ENCODE data around the gene UMAD1. TPM values are rescaled to one million over a fixed set of nuclear protein-coding genes. Genes with fewer than 3 reads are reported as not detected.
A peak's percentile ranks its signal among the peaks of the same experiment; 100 is the strongest.

The UMAD1 gene
- polyA plus RNA-seq, 3 donors from 2014 or later = 16.9 to 21.8 (median 17.2) TPM

DNA sequence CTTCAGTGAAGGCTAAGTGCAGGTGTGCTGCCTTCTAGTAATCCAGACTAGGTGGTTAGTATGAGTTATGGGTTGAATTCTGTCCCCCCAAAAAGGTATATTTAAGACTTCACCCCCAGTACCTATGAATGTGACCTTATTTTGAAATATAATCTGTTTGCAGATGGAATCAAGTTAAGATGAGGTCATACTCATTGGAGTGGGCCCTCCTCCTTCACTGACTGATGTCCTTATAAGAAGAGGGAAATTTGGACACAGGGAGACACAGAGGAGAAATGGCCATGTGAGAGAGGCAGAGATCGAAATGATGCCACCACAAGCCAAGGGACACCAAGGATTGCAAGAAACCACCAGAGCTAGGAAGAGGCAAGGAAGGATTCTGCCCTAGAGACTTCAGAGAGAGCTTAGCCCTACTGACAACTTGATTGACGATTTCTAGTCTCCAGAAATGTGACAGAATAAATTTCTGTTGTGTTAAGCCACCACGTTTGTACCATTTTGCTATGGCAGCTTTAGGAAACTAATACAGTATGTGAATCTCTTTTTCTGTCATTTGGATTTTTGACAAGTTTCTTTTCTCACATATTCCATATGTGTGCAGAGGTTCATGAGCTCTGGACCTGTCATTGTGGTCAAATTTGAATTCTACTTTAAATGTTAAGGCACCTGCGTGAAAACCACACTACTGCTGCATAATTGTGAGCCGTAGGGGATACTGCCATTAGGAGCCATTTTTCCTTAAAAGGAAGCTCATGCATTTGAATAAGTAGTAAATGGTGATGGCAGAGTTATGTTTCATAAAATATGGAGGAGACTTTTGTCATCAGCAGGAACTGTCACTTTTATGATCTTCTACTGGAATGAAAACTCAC is 80.4 kb downstream of the UMAD1 start:
- Mint-ChIP-seq H3K4me3 (no peak overlapping the region), H3K27ac (peak overlapping the region in 2 of 6 donors; percentile 37 to 71), H3K36me3 (peaks cover 0 to 3% (median 3%) of the 10 kb centered on the region in 3 donors), H3K27me3 (ENCODE audit: low read depth in 3 of 3) (no peaks in the 10 kb centered on the region), H3K9me3 (no peaks in the 10 kb centered on the region), H3K4me1 (peaks cover 0 to 12% of the 10 kb centered on the region in 2 donors)
- no peak for DNase-seq

- no peaks in the 10 kb centered on the region for H3K9me3 Mint-ChIP-seq
- no peaks in the 10 kb centered on the region for H3K4me1 Mint-ChIP-seq
- no peak for DNase-seq
- no peaks in the 10 kb centered on the region for H3K36me3 Mint-ChIP-seq
- no peak overlapping the region for H3K4me3 Mint-ChIP-seq
- no peak overlapping the region for H3K27ac Mint-ChIP-seq
- peaks cover 0 to 3% (median 0%) of the 10 kb centered on the region in 3 donors for H3K27me3 Mint-ChIP-seq (ENCODE audit: low read depth in 3 of 3)
Measured at GRCh38 chr7:7731732-7732131, 91.2 kb downstream of the UMAD1 start.

GRCh38 chr7:7732621-7733281 is 92.2 kb downstream of the UMAD1 start:
- Mint-ChIP-seq H3K9me3 (no peaks in the 10 kb centered on the region), H3K27me3 (ENCODE audit: low read depth in 3 of 3) (peaks cover 0 to 3% (median 0%) of the 10 kb centered on the region in 3 donors), H3K4me1 (no peaks in the 10 kb centered on the region), H3K4me3 (no peak overlapping the region), H3K36me3 (no peaks in the 10 kb centered on the region), H3K27ac (no peak overlapping the region)
- no peak for DNase-seq

- no peaks in the 10 kb centered on the region for H3K36me3 Mint-ChIP-seq
- H3K4me1 Mint-ChIP-seq = peaks cover 19 to 25% of the 10 kb centered on the region in 2 donors
- H3K27me3 Mint-ChIP-seq (ENCODE audit: low read depth in 3 of 3) = no peaks in the 10 kb centered on the region
- no peak overlapping the region for H3K4me3 Mint-ChIP-seq
- H3K9me3 Mint-ChIP-seq = no peaks in the 10 kb centered on the region
- DNase-seq = no peak
- H3K27ac Mint-ChIP-seq = no peak overlapping the region
Measured at GRCh38 chr7:7736671-7737070, 96.1 kb downstream of the UMAD1 start.

GRCh38 chr7:7737674-7738073 is 97.1 kb downstream of the UMAD1 start:
- no peak overlapping the region for H3K27ac Mint-ChIP-seq
- DNase-seq = no peak
- no peaks in the 10 kb centered on the region for H3K9me3 Mint-ChIP-seq
- H3K36me3 Mint-ChIP-seq = peaks cover 0 to 6% (median 0%) of the 10 kb centered on the region in 3 donors
- peaks cover 19 to 25% of the 10 kb centered on the region in 2 donors for H3K4me1 Mint-ChIP-seq
- no peak overlapping the region for H3K4me3 Mint-ChIP-seq
- no peaks in the 10 kb centered on the region for H3K27me3 Mint-ChIP-seq (ENCODE audit: low read depth in 3 of 3)

- no peak for DNase-seq
- Mint-ChIP-seq H3K4me1 (peaks cover 19 to 25% of the 10 kb centered on the region in 2 donors), H3K4me3 (no peak overlapping the region), H3K9me3 (no peaks in the 10 kb centered on the region), H3K36me3 (peaks cover 0 to 6% (median 0%) of the 10 kb centered on the region in 3 donors), H3K27me3 (ENCODE audit: low read depth in 3 of 3) (no peaks in the 10 kb centered on the region), H3K27ac (peak overlapping the region in 1 of 6 donors; percentile 74)
Measured at GRCh38 chr7:7738177-7738576, 97.6 kb downstream of the UMAD1 start.

DNA sequence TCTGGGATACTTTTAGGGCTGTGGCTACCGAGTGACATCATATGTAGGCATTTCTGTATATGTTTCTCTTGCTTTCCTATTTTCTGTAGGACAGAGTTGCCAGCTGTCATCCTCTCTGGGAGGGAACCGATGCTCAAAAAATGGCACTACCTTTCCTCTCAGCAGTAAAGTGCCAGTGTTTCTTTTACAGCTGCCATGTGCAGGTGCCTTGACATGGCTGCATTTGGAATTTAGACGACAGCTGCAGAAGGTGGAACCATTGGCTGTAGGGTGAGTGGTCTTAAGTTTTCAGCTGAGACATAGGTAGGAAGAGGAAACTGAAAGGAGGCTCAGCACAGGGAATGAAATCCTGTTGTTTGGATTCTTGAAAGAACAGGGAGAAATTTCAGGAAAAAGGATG is 98.1 kb downstream of the UMAD1 start:
- Mint-ChIP-seq H3K36me3 (peaks cover 0 to 6% (median 0%) of the 10 kb centered on the region in 3 donors), H3K4me1 (peaks cover 19 to 25% of the 10 kb centered on the region in 2 donors), H3K9me3 (no peaks in the 10 kb centered on the region), H3K4me3 (peak overlapping the region in 4 of 5 donors; percentile 7 to 69 (median 46)), H3K27ac (peak overlapping the region in 2 of 6 donors; percentile 74 to 75), H3K27me3 (ENCODE audit: low read depth in 3 of 3) (no peaks in the 10 kb centered on the region)
- no peak for DNase-seq

- peak overlapping the region; percentile 0 to 71 (median 65) for H3K27ac Mint-ChIP-seq
- peaks cover 19 to 25% of the 10 kb centered on the region in 2 donors for H3K4me1 Mint-ChIP-seq
Measured at GRCh38 chr7:7739204-7740036, 98.9 kb downstream of the UMAD1 start.

GRCh38 chr7:7740037-7740355 is 99.4 kb downstream of the UMAD1 start:
- H3K27ac Mint-ChIP-seq = peak overlapping the region in 3 of 6 donors; percentile 0 to 63 (median 50)
- H3K4me3 Mint-ChIP-seq = no peak overlapping the region

More at GRCh38 chr7:7739204-7740036, 98.9 kb downstream of the UMAD1 start:
- H3K4me3 Mint-ChIP-seq = peak overlapping the region in 4 of 5 donors; percentile 31 to 72 (median 57)
- peak in 1 of 3 donors; percentile 1 for DNase-seq
- H3K27me3 Mint-ChIP-seq (ENCODE audit: low read depth in 3 of 3) = no peaks in the 10 kb centered on the region
- H3K36me3 Mint-ChIP-seq = peaks cover 0 to 6% (median 0%) of the 10 kb centered on the region in 3 donors
- H3K9me3 Mint-ChIP-seq = no peaks in the 10 kb centered on the region

DNA sequence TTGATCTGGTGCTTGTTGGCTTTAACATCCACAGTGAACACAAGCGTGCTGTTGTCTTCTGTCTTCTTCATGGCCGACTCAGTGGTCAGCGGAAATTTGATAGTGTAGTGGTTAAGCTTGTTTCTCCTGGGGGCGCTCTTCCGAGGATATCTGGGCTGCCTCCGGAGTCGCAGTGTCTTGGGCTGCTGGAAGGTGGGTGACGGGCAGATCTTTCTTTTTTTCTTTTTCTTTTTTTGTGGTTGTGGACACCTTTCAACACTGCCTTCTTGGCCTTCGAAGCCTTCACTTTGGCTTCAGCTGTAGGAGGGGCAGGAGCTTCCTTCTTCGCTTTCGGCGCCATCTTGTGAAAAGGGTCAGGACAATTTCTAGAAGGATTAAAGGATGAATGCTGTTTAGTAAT is 101.7 kb downstream of the UMAD1 start:
- H3K27ac Mint-ChIP-seq = no peak overlapping the region

More at GRCh38 chr7:7740037-7740355, 99.4 kb downstream of the UMAD1 start:
- H3K27me3 Mint-ChIP-seq (ENCODE audit: low read depth in 3 of 3) = no peaks in the 10 kb centered on the region
- DNase-seq = no peak
- peaks cover 0 to 6% (median 0%) of the 10 kb centered on the region in 3 donors for H3K36me3 Mint-ChIP-seq
- no peaks in the 10 kb centered on the region for H3K9me3 Mint-ChIP-seq
- peaks cover 19 to 25% of the 10 kb centered on the region in 2 donors for H3K4me1 Mint-ChIP-seq

GRCh38 chr7:7745258-7745657 is 104.7 kb downstream of the UMAD1 start:
- Mint-ChIP-seq H3K36me3 (peaks cover 0 to 6% (median 0%) of the 10 kb centered on the region in 3 donors), H3K9me3 (no peaks in the 10 kb centered on the region), H3K27ac (no peak overlapping the region), H3K4me3 (no peak overlapping the region), H3K27me3 (ENCODE audit: low read depth in 3 of 3) (no peaks in the 10 kb centered on the region), H3K4me1 (peaks cover under 1 to 6% of the 10 kb centered on the region in 2 donors)
- no peak for DNase-seq

More for the DNA sequence above, 101.7 kb downstream of the UMAD1 start:
- Mint-ChIP-seq H3K4me3 (no peak overlapping the region), H3K9me3 (no peaks in the 10 kb centered on the region), H3K36me3 (peaks cover 0 to 6% (median 0%) of the 10 kb centered on the region in 3 donors), H3K4me1 (peaks cover 19 to 25% of the 10 kb centered on the region in 2 donors), H3K27me3 (ENCODE audit: low read depth in 3 of 3) (no peaks in the 10 kb centered on the region)
- no peak for DNase-seq

GRCh38 chr7:7745966-7746365 is 105.4 kb downstream of the UMAD1 start:
- H3K27ac Mint-ChIP-seq = no peak overlapping the region
- peaks cover 0 to 2% of the 10 kb centered on the region in 2 donors for H3K4me1 Mint-ChIP-seq
- H3K9me3 Mint-ChIP-seq = no peaks in the 10 kb centered on the region

DNA sequence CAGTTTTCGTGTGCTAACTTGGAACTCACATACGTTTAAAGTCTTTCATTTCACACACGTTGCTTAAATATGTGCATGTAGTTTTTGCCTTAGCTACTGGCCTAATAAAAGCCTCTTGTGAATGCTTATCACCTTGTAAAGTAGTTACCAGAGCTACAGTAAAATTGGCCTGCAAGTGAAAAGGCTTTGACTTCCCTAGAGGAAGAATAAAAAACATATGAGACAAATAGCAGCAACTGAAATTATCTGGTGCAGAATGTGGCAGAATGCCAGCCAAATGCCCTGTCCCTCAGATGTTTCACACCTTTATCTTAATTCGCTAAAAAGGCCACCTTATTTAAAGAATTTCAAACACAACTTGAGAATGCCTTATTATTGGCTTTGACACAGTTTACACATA is 105.9 kb downstream of the UMAD1 start:
- no peaks in the 10 kb centered on the region for H3K27me3 Mint-ChIP-seq (ENCODE audit: low read depth in 3 of 3)
- H3K4me3 Mint-ChIP-seq = no peak overlapping the region
- DNase-seq = no peak
- peaks cover 0 to 6% (median 0%) of the 10 kb centered on the region in 3 donors for H3K36me3 Mint-ChIP-seq
- H3K27ac Mint-ChIP-seq = no peak overlapping the region
- H3K9me3 Mint-ChIP-seq = no peaks in the 10 kb centered on the region
- peaks cover 0 to 6% of the 10 kb centered on the region in 2 donors for H3K4me1 Mint-ChIP-seq

More at GRCh38 chr7:7745966-7746365, 105.4 kb downstream of the UMAD1 start:
- H3K27me3 Mint-ChIP-seq (ENCODE audit: low read depth in 3 of 3) = no peaks in the 10 kb centered on the region
- DNase-seq = no peak
- H3K36me3 Mint-ChIP-seq = peaks cover 0 to 6% (median 0%) of the 10 kb centered on the region in 3 donors
- no peak overlapping the region for H3K4me3 Mint-ChIP-seq
